K562 (cell line): ENCODE results near the gene FBXO15. TPM values are rescaled to one million over a fixed set of nuclear protein-coding genes. Genes with fewer than 3 reads are reported as not detected.
A peak's percentile ranks its signal among the peaks of the same experiment; 100 is the strongest.

Source experiments
- ATAC-seq: fragments of 200-7000 bp; cut with Tn5 transposase; 3 replicates; pipeline ENCODE4 v1.9.1; 2020; ENCODE audit warnings: moderate library complexity
- BruUV-seq: library from RNA; stranded (reverse); fragments of 400-500 nt; replicated peaks from 2 replicates; lab custom pipeline; 2021; lab: Mats Ljungman, UMichigan
- CTCF ChIA-PET: fragments of 300-600 bp; formaldehyde crosslinking; extraction: SDS; loops from one replicate; lab custom pipeline; 2021; ENCODE audit warnings: low intra/inter-chr PET ratio; lab: Yijun Ruan, JAX
- POLR2A ChIA-PET: fragments of 300-600, 350-650 bp; sonication (Branson Sonifier 250); formaldehyde crosslinking; extraction: SDS; loops from one replicate; lab custom pipeline; 2021; ENCODE audit warnings: antibody characterized with exemption, inconsistent platforms; lab: Yijun Ruan, JAX
- DNase-seq, 4 experiments: peaks; one replicate each; pipeline versions ENCODE4 v3.0.0 to v3.0.0-alpha.2; 2011 to 2018; ENCODE audit warnings: low spot score in 3 of 4, mixed read lengths in 3 of 4; ENCODE audit errors: extremely low read depth in 1 of 4
- FAIRE-seq: peaks from 2 replicates; lab custom pipeline; 2011; peaks lifted over from hg19 to GRCh38; lab: Jason Lieb, UNC
- H2AFZ ChIP-seq: 2 replicates; pipeline ENCODE4 v1.6.0; 2011; ENCODE audit warnings: low read depth, low read length, control low read depth, inconsistent platforms
- H3K27ac ChIP-seq: fragments of 200-600 bp; 3 replicates; pipeline ENCODE4 v1.8.0; 2011; ENCODE audit warnings: low read depth, mild to moderate bottlenecking, control low read depth, inconsistent platforms, low read length, moderate library complexity, mixed read lengths; ENCODE audit errors: extremely low read depth
- H3K27me3 ChIP-seq, 2 experiments: fragments of 300-600 bp in 1 of 2; 2 replicates in 1 of 2; 3 replicates in 1 of 2; pipeline versions ENCODE4 v1.6.0 to v1.8.0; 2011; ENCODE audit warnings: inconsistent platforms in 2 of 2, low read length in 2 of 2, mild to moderate bottlenecking in 1 of 2, mixed read lengths in 1 of 2, moderate library complexity in 1 of 2; ENCODE audit not compliant: control insufficient read depth in 2 of 2, insufficient read depth in 2 of 2
- H3K36me3 ChIP-seq: fragments of 300-600 bp; 3 replicates; pipeline ENCODE4 v1.8.0; 2011; ENCODE audit warnings: mild to moderate bottlenecking, low read length, inconsistent platforms; ENCODE audit not compliant: control insufficient read depth, insufficient read depth
- H3K4me1 ChIP-seq, 2 experiments: fragments of 200-600 bp in 1 of 2; replicated peaks in 1 of 2; 2 replicates in 1 of 2; 3 replicates in 1 of 2; pipeline versions ENCODE4 v1.5.1 to v1.8.0; 2011; ENCODE audit warnings: inconsistent platforms in 2 of 2, low read length in 2 of 2, mild to moderate bottlenecking in 1 of 2, mixed read lengths in 1 of 2, moderate library complexity in 1 of 2; ENCODE audit not compliant: control insufficient read depth in 2 of 2, insufficient read depth in 2 of 2
- H3K4me2 ChIP-seq: 2 replicates; pipeline ENCODE4 v1.6.1; 2011; ENCODE audit warnings: low read length, control low read depth, inconsistent platforms, mixed read lengths; ENCODE audit not compliant: insufficient read depth
- H3K4me3 ChIP-seq: fragments of 200-600 bp; sonication (generic), shearing (Covaris generic); 2 replicates; pipeline ENCODE4 v1.5.1; 2016; ENCODE audit warnings: control low read depth, inconsistent platforms
- H3K79me2 ChIP-seq: fragments of 200-600 bp; 3 replicates; pipeline ENCODE4 v1.8.0; 2011; ENCODE audit warnings: low read length, inconsistent platforms; ENCODE audit not compliant: control insufficient read depth, insufficient read depth
- H3K9ac ChIP-seq, 2 experiments: 2 replicates each; pipeline versions ENCODE4 v1.6.0 to v1.6.1; 2011; ENCODE audit warnings: low read depth in 2 of 2, low read length in 2 of 2, control low read depth in 1 of 2, inconsistent platforms in 1 of 2, mild to moderate bottlenecking in 1 of 2, mixed read lengths in 1 of 2; ENCODE audit not compliant: insufficient read depth in 1 of 2
- H3K9me1 ChIP-seq: one replicate; pipeline ENCODE4 v1.6.0; 2011; ENCODE audit warnings: inconsistent platforms, mild to moderate bottlenecking, low read length, moderate library complexity; ENCODE audit not compliant: control insufficient read depth, insufficient read depth
- H3K9me3 ChIP-seq: replicated peaks from 2 replicates; pipeline ENCODE4 v1.5.1; 2011; ENCODE audit warnings: low read depth, low read length, inconsistent platforms; ENCODE audit not compliant: control insufficient read depth, insufficient read depth
- H4K20me1 ChIP-seq: replicated peaks from 2 replicates; pipeline ENCODE4 v1.6.1; 2011; ENCODE audit warnings: low read length, inconsistent platforms, mixed read lengths; ENCODE audit not compliant: control insufficient read depth, insufficient read depth
- C11orf30 ChIP-seq: fragments of 450-650 bp; IDR thresholded peaks from 2 replicates; pipeline ENCODE4 v1.6.1; 2016; ENCODE audit warnings: low read depth, mild to moderate bottlenecking
- MAFG ChIP-seq: fragments of 450-650 bp; conservative IDR thresholded peaks from 2 replicates; pipeline ENCODE4 v1.6.1; 2016; ENCODE audit warnings: missing genetic modification characterization, missing compliant biosample characterization
- SAFB2 ChIP-seq: fragments of 200-400 bp; formaldehyde crosslinking; IDR thresholded peaks from 2 replicates; pipeline ENCODE4 v1.6.1; 2018; ENCODE audit warnings: borderline replicate concordance, low read length, low read depth, moderate library complexity; ENCODE audit not compliant: severe bottlenecking
- SP1 ChIP-seq: sonication (generic); formaldehyde crosslinking; IDR thresholded peaks from 2 replicates; pipeline ENCODE4 v1.8.1; 2022; ENCODE audit warnings: mild to moderate bottlenecking, missing genetic modification reagents
- STAG1 ChIP-seq: sonication (generic); formaldehyde crosslinking; IDR thresholded peaks from 2 replicates; pipeline ENCODE4 v1.5.0; 2020; ENCODE audit warnings: missing genetic modification reagents, borderline replicate concordance
- TAF15 ChIP-seq: fragments of 200-400 bp; formaldehyde crosslinking; IDR thresholded peaks from 2 replicates; pipeline ENCODE4 v1.6.1; 2017; ENCODE audit warnings: mild to moderate bottlenecking, low read depth, low read length, moderate library complexity
- XRCC5 ChIP-seq: fragments of 200-400 bp; formaldehyde crosslinking; IDR thresholded peaks from 2 replicates; pipeline ENCODE4 v1.6.1; 2017; ENCODE audit warnings: low read depth, mild to moderate bottlenecking, low read length
- ZNF133 ChIP-seq: fragments of 250-450 bp; sonication (Bioruptor Pico); IDR thresholded peaks from 2 replicates; pipeline ENCODE4 v1.4.0; 2020; ENCODE audit warnings: mild to moderate bottlenecking
- ZNF316 ChIP-seq: fragments of 450-650 bp; IDR thresholded peaks from 2 replicates; pipeline ENCODE4 v1.6.1; 2016
- ZNF561 ChIP-seq: fragments of 450-650 bp; formaldehyde crosslinking; conservative IDR thresholded peaks from 2 replicates; pipeline ENCODE4 v1.4.0; 2020; ENCODE audit warnings: mild to moderate bottlenecking, moderate library complexity
- WGBS: fragments of 100-300 bp; shearing (Covaris generic); methylation state at CpG from one replicate; pipeline ENCODE4 v1.1.6; 2016; ENCODE audit warnings: low coverage, mixed read lengths; ENCODE audit not compliant: insufficient coverage; ENCODE audit errors: missing lambda C conversion rate; 5-methylcytosine and 5-hydroxymethylcytosine counted together
- in situ Hi-C: fragments of 300-500 bp; cut with MboI; formaldehyde crosslinking; loops from 4 replicates; pipeline ENCODE4 v1.15.0; 2018; ENCODE audit warnings: inconsistent platforms, mixed read lengths
- intact Hi-C: fragments of 100-400 bp; cut with micrococcal nuclease; formaldehyde crosslinking; loops from 2 replicates; pipeline ENCODE4 v1.14.2; 2022
- polyA plus RNA-seq, 8 experiments: library from polyadenylated mRNA; depleted of rRNA in 4 of 8; stranded (reverse) in 5 of 8; unstranded in 3 of 8; fragments of >200 nt; fragmentation: Nextera tagmentation in 2 of 8; fragmentation: Illumina TruSeq in 1 of 8; extraction: Ambion mirVana in 2 of 8; extraction: Trizol in 1 of 8; gene quantifications; 2 replicates each; pipeline versions ENCODE4 v1.2.1 to v1.2.3, GENCODE V29; 2011 to 2014; ENCODE audit warnings: inconsistent platforms in 1 of 8, missing spikeins in 1 of 8
- total RNA-seq, 7 experiments: library from RNA; depleted of rRNA in 6 of 7; stranded (reverse); fragments of >200 nt in 6 of 7; fragmentation: Illumina TruSeq in 2 of 7; extraction: Trizol in 2 of 7; gene quantifications; 2 replicates each; pipeline versions ENCODE4 v1.2.1 to v1.2.3, GENCODE V29; 2011 to 2021; ENCODE audit warnings: low replicate concordance in 1 of 7

Gene FBXO15
- total and polyA plus RNA-seq, 9 of the 15 experiments (the other 6 are each of a cell fraction or from before 2014, with no cell fraction given), result 0.07 to 0.43 (median 0.27) TPM; not detected in 1

GRCh38 chr18:74185860-74186259 is 38.2 kb upstream of the FBXO15 start:
- no peaks in the 10 kb centered on the region; a peak in 2 of 5 replicates for H3K4me1 ChIP-seq
- no peak for FAIRE-seq
- H4K20me1 ChIP-seq, result no peaks in the 10 kb centered on the region
- H3K79me2 ChIP-seq, result no peaks in the 10 kb centered on the region
- no peak overlapping the region for H3K4me2 ChIP-seq
- TF ChIP-seq MAFG (tag), result 0 out of 2 replicates have a peak, but pooled peaks have one; percentile 34
- TF ChIP-seq SAFB2, result no peak
- no peak for TF ChIP-seq STAG1 (CRISPR knock-in tag)
- peak; percentile 59; the same call in 1 of the 2 replicates for TF ChIP-seq ZNF316
- TF ChIP-seq C11orf30, result peak; percentile 46; the same call in 1 of the 2 replicates
- TF ChIP-seq, all 486 proteins: peak for 3
- no peaks in the 10 kb centered on the region for H3K9me1 ChIP-seq
- intact Hi-C loops, result no loop called here
- H3K9me3 ChIP-seq, result no peaks in the 10 kb centered on the region
- H3K4me3 ChIP-seq, result no peak overlapping the region
- H3K36me3 ChIP-seq, result no peaks in the 10 kb centered on the region
- POLR2A ChIA-PET, result interaction anchor here (1.0 kb wide), 1 partner anchor 9 kb away, joined by 3 read pairs; no protein-coding TSS in a partner anchor
- DNase-seq (no peak), ATAC-seq (no peak)
- 60% methylated on average over 2 of the region's 2 CpGs for WGBS
- H2AFZ ChIP-seq, result no peak overlapping the region
- CTCF ChIA-PET, result no interaction called here
- in situ Hi-C loops, result loop anchor here (10.0 kb wide), 1 partner anchor 369 kb away; no protein-coding TSS in a partner anchor
- no peak overlapping the region for H3K27ac ChIP-seq
- H3K27me3 ChIP-seq, result peaks cover 5 to 14% of the 10 kb centered on the region in 2 experiments; a peak in 3 of 5 replicates
- BruUV-seq, result no TSS peak
- no peak overlapping the region for H3K9ac ChIP-seq

GRCh38 chr18:74184875-74185274 is 37.2 kb upstream of the FBXO15 start:
- no TSS peak for BruUV-seq
- Histone ChIP-seq H4K20me1 (no peaks in the 10 kb centered on the region), H3K36me3 (no peaks in the 10 kb centered on the region), H3K9ac (no peak overlapping the region), H3K27me3 (peaks cover 7 to 22% of the 10 kb centered on the region in 2 experiments; a peak in 3 of 5 replicates), H3K4me2 (no peak overlapping the region), H2AFZ (no peak overlapping the region), H3K27ac (no peak overlapping the region), H3K4me3 (no peak overlapping the region), H3K9me3 (no peaks in the 10 kb centered on the region), H3K79me2 (no peaks in the 10 kb centered on the region), H3K4me1 (no peaks in the 10 kb centered on the region; a peak in 2 of 5 replicates), H3K9me1 (no peaks in the 10 kb centered on the region)
- POLR2A ChIA-PET, result interaction anchor here (1.0 kb wide), 1 partner anchor 10 kb away, joined by 3 read pairs; no protein-coding TSS in a partner anchor
- in situ Hi-C loops, result loop anchor here (10.0 kb wide), 1 partner anchor 370 kb away; no protein-coding TSS in a partner anchor
- DNase-seq, result no peak
- 3% methylated on average over 3 of the region's 3 CpGs for WGBS
- no peak for FAIRE-seq
- ATAC-seq, result no peak
- CTCF ChIA-PET, result no interaction called here
- intact Hi-C loops, result no loop called here
- TF ChIP-seq ZNF133 (no peak), MAFG (tag) (no peak), SP1 (CRISPR knock-in tag) (no peak), XRCC5 (no peak), TAF15 (no peak), ZNF561 (CRISPR knock-in tag) (no peak)
